Endometrial microvascular endothelial cells (primary cell): ENCODE results near the gene GOLGA6L10. TPM values are rescaled to one million over a fixed set of nuclear protein-coding genes. Genes with fewer than 3 reads are reported as not detected.
"Not testable (repeated sequence)": the region's sequence is repeated elsewhere in the genome, so short reads cannot be mapped to it uniquely, and the experiment has no call there.

Source experiments
- in situ Hi-C: cut with HindIII; loops from 2 replicates; pipeline ENCODE4 v1.10.0; 2017; ENCODE audit warnings: low sequenced_read_pairs, low pct_unique_long_range_greater_than_20kb; ENCODE audit errors: inconsistent ontology term
- total RNA-seq: library from RNA; depleted of rRNA; stranded (reverse); fragments of >200 nt; gene quantifications from one replicate; pipeline ENCODE4 v1.2.3, GENCODE V29; 2015; ENCODE audit errors: inconsistent ontology term

GOLGA6L10 gene
- total RNA-seq, 1 donor from 2014 or later = 0.28 TPM

- in situ Hi-C loops = not testable (repeated sequence)
These were observed 24.4 kb downstream of the GOLGA6L10 start for GRCh38 chr15:82324831-82325230.

- in situ Hi-C loops = not testable (repeated sequence)
These were observed 26.8 kb downstream of the GOLGA6L10 start for GRCh38 chr15:82322488-82322887.

- in situ Hi-C loops = not testable (repeated sequence)
These were observed 28.4 kb downstream of the GOLGA6L10 start for GRCh38 chr15:82320861-82321260.

GRCh38 chr15:82319522-82320278 lies 29.6 kb downstream of the GOLGA6L10 start:
- in situ Hi-C loops = not testable (repeated sequence)

GRCh38 chr15:82318281-82318680 lies 31.0 kb downstream of the GOLGA6L10 start:
- in situ Hi-C loops = not testable (repeated sequence)

- in situ Hi-C loops = not testable (repeated sequence)
These were observed 31.8 kb downstream of the GOLGA6L10 start for GRCh38 chr15:82317516-82317915.

GRCh38 chr15:82317091-82317489 lies 32.2 kb downstream of the GOLGA6L10 start:
- in situ Hi-C loops = no loop called here

- in situ Hi-C loops = not testable (repeated sequence)
These were observed 32.8 kb downstream of the GOLGA6L10 start for GRCh38 chr15:82316247-82317090.

GRCh38 chr15:82315519-82316246 lies 33.6 kb downstream of the GOLGA6L10 start:
- in situ Hi-C loops = no loop called here

- in situ Hi-C loops = no loop called here
These were observed 34.3 kb downstream of the GOLGA6L10 start for GRCh38 chr15:82314769-82315518.

GRCh38 chr15:82313951-82314768 lies 35.1 kb downstream of the GOLGA6L10 start:
- in situ Hi-C loops = not testable (repeated sequence)

- in situ Hi-C loops = no loop called here
These were observed 35.8 kb downstream of the GOLGA6L10 start for GRCh38 chr15:82313446-82313845.

- in situ Hi-C loops = no loop called here
These were observed 36.5 kb downstream of the GOLGA6L10 start for GRCh38 chr15:82312586-82313349.

GRCh38 chr15:82311321-82311720 lies 38.0 kb downstream of the GOLGA6L10 start:
- in situ Hi-C loops = not testable (repeated sequence)

GRCh38 chr15:82309802-82310201 lies 39.5 kb downstream of the GOLGA6L10 start:
- in situ Hi-C loops = no loop called here

GRCh38 chr15:82307714-82308081 lies 41.6 kb downstream of the GOLGA6L10 start:
- in situ Hi-C loops = no loop called here
